ENCODE measurements around the gene IFT57.

The IFT57 gene

DNA sequence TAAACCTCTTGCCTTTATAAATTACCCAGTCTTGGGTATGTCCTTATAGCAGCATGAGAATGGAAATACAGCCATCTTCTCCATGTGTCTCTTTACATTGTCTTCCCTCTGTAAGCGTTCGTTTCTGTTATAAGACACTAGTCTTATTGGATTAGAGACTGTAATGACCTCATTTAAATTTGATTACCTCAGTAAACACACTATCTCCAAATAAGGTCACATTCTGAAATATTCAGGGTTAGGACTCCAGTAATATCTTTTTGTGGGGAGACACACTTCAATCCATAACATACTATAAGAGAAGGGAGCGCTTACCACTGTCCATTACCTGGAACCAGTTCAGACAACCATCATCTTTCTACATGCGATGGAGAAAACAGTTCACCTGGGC lies 97.1 kb downstream of the IFT57 start:
- no peak for DNase-seq (ENCODE audit: low read depth)

- peak; percentile 47 for DNase-seq (ENCODE audit: low read depth)
Measured at GRCh38 chr3:108124337-108125152, 97.7 kb downstream of the IFT57 start.

GRCh38 chr3:108123326-108123725 lies 98.9 kb downstream of the IFT57 start:
- no peak for DNase-seq (ENCODE audit: low read depth)

GRCh38 chr3:108122276-108122675 lies 99.9 kb downstream of the IFT57 start:
- no peak for DNase-seq (ENCODE audit: low read depth)

DNA sequence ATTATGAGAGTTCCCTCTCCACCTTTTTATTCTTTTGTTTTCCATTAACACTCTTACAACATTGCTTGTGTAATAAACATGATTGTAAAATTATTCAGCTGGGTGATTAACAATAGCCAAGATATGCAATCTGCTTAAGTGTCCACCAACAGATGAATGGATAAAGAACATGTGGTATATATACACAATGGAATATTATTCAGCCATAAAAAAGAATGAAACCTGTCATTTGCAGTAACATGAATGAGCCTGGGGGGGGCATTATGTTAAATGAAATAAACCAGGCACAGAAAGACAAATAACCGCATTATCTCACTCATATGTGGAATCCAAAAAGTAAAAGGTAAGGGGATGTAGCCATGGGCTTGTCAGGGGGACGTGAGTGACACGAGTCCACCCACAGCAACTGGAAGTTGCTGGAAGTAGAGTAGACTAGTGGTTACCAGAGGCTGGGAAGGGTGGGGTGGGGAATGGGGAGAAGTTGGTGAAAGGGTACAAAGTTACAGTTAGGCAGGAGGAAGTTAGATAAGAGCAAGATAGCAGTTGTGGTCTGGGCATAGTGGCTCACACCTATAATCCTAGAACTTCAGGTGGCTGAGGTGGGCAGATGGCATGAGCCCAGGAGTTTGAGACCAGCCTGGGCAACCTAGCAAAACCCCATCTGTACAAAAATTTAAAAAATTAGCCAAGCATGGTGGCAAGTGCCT lies 102.7 kb downstream of the IFT57 start:
- no peak for DNase-seq (ENCODE audit: low read depth)

DNA sequence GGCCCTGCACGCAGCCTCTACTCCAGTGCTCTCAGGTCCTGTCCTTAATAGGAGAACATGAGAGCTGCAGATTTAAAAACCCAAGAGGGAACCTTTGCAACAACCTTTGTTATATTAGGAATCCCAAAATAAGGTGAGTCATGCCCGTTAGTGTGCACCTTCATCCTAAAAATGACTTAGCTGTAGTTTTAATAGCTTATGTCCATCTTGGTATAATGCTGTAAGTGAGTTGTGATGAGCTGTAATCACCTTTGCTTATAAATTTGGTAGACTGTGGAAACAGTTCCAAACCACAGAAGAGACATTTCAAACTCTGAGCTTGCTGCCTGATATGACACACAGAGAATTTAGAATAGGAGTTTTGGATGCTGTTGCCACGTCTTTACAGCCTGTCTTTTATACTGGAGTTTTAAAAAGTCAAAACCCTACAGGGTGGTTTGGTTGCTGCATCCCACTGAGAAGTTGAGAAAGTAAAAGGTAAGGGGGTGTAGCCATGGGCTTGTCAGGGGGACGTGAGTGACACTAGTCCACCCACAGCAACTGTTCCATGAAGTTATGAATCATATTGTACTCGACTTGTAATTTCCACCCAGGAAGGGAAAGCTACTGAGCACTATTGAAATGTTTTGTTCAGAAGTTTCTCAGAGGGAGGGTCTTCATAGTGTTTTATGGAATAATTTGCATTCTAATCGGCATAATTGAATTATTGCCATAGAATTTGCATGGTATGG lies 104.0 kb downstream of the IFT57 start:
- no peak for DNase-seq (ENCODE audit: low read depth)

- DNase-seq (ENCODE audit: low read depth) = no peak
Measured at GRCh38 chr3:108117241-108117775, 104.9 kb downstream of the IFT57 start.

GRCh38 chr3:108114423-108115065 lies 107.7 kb downstream of the IFT57 start:
- no peak for DNase-seq (ENCODE audit: low read depth)

DNA sequence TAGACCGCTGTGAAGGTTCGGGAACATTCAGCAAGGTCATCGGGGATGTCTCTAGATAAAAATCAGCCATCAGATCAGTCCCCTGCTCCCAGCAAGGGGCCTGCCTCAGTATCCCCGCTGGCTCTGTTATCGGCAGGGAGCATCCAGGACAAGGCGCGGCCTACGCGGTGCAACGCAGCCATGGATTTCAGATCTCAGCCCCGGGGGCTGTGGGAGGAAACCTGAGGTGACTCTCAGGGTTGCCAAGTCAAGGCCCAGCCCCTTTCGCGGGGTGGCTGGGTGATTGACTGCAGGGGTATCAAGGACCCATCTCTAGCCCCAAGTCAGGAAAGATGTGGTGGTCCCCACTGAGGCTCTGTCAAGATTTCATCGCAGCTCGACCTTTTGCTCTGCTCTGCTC lies 108.2 kb downstream of the IFT57 start:
- no peak for DNase-seq (ENCODE audit: low read depth)

DNA sequence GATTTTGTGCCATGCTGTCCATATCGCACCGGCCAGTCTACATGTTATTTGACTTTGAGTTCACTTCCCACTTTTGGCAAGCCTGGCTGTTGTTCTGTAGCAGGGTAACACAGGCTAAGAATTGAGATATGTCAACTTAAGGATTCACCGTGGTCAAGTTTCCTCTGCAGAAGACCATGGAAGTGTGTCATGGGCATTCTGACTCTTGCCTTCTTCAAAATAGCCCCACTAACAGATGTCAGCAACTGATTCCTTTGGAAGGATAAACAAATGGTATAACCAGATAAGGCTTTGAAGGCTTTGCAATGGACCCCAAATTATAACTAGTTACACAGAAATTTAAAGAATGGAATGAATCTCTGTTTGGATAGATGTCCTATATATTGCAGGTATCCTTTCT lies 111.3 kb downstream of the IFT57 start:
- DNase-seq (ENCODE audit: low read depth) = no peak

Data from activated gamma-delta T cell treated with anti-CD3 and anti-CD28 coated beads, Interleukin-2, amount 50 U/mL, for 16 hours (primary cell).